Retinal pigment epithelial cell (primary cell): ENCODE measurements around the gene CD2.
A peak's percentile ranks its signal among the peaks of the same experiment; 100 is the strongest.

Experiments used
- DNase-seq: peaks from one replicate; pipeline ENCODE4 v3.0.0-alpha.2; 2010; ENCODE audit warnings: low read depth
- H3K4me3 ChIP-seq: 2 replicates; pipeline ENCODE4 v1.5.1; 2011; ENCODE audit warnings: mild to moderate bottlenecking, low read length, control low read depth, moderate library complexity
- TF ChIP-seq, protein P1 (sequence below): conservative IDR thresholded peaks from 2 replicates; pipeline ENCODE4 v1.5.1; 2011; ENCODE audit warnings: low read depth, low read length, control low read depth, inconsistent platforms

Gene CD2

DNA sequence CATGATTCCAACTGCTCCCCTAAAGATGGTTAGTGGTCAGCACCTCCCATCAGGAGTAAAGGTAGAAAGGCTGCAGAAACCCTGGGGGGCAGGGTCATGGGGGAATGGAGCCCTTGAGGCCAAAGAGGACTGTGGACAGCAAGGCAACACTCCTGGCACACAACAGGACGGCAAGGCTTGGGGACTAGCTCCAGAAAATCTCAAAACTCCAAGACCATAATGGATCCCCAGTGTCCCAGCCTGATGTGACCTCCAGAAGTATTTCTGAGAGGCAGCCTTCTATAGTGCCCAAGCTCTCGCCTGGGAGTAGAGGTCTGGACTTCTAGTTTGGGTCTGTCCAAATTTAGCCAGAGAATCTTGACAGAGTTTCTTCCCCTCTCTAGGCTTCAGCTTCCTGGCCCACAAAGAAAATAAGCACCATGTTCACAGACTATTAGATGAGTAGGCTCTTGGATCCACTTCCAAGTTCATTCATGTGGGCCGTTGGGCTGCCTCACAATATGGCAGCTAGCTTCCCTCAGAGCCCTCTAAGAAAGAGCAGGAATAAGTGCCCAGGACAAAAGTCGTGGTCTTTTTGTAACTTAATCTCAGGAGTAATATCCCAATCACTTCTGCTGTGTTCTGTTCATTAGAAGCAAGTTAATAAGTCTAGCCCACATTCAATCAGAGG, 6.9 kb downstream of the CD2 start:
- no peak for DNase-seq
- no peak overlapping the region for H3K4me3 ChIP-seq
- TF ChIP-seq, protein P1, sequence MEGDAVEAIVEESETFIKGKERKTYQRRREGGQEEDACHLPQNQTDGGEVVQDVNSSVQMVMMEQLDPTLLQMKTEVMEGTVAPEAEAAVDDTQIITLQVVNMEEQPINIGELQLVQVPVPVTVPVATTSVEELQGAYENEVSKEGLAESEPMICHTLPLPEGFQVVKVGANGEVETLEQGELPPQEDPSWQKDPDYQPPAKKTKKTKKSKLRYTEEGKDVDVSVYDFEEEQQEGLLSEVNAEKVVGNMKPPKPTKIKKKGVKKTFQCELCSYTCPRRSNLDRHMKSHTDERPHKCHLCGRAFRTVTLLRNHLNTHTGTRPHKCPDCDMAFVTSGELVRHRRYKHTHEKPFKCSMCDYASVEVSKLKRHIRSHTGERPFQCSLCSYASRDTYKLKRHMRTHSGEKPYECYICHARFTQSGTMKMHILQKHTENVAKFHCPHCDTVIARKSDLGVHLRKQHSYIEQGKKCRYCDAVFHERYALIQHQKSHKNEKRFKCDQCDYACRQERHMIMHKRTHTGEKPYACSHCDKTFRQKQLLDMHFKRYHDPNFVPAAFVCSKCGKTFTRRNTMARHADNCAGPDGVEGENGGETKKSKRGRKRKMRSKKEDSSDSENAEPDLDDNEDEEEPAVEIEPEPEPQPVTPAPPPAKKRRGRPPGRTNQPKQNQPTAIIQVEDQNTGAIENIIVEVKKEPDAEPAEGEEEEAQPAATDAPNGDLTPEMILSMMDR = no peak

- no peak overlapping the region for H3K4me3 ChIP-seq
- DNase-seq = no peak
- TF ChIP-seq, protein P1 = no peak
Observed at GRCh38 chr1:116762281-116762680, 8.1 kb downstream of the CD2 start.

DNA sequence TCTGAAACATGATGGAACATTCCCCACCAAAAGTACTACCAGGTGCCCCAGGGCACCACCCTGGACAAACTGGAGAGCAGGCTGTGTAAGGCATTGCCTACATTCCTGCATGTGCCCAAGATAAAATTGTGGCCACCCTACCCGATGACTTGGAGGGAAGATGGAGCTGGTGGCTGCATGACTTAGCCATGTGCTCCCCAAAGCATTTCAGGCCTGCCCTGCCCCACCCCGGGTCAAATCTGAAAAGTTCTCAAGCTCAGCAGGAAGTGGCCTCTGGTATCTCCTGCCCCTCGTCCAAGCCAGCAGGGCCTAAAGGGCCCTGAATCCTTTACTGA, 8.5 kb downstream of the CD2 start:
- no peak overlapping the region for H3K4me3 ChIP-seq
- TF ChIP-seq, protein P1 = no peak
- no peak for DNase-seq

- no peak for DNase-seq
- H3K4me3 ChIP-seq = no peak overlapping the region
- TF ChIP-seq, protein P1 = no peak
Observed at GRCh38 chr1:116763116-116763786, 9.0 kb downstream of the CD2 start.

GRCh38 chr1:116763787-116764465, 9.7 kb downstream of the CD2 start:
- TF ChIP-seq, protein P1 = peak; percentile 54
- DNase-seq = no peak

DNA sequence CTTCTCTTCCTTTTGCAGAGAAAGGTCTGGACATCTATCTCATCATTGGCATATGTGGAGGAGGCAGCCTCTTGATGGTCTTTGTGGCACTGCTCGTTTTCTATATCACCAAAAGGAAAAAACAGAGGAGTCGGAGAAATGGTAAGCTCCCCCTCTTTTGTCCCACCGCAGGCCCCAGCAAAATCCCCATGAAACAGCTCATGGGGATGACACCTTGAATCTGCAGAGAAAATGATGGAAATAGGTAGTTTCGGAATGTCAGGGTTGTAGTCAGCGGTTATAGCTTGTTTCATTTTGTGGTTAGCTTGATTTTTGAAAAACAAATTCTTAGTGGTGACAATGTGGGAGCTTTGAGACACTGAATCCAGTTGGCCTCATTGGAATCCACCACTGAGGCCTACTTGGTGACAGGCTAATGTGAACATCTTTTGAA, 10.3 kb downstream of the CD2 start:
- H3K4me3 ChIP-seq = no peak overlapping the region
- TF ChIP-seq, protein P1 = no peak
- no peak for DNase-seq

More at GRCh38 chr1:116763787-116764465, 9.7 kb downstream of the CD2 start:
- no peak overlapping the region for H3K4me3 ChIP-seq
